Right ventricle myocardium inferior (tissue), 1 donor: ENCODE results near the gene ZC3H15. TPM values are rescaled to one million over a fixed set of nuclear protein-coding genes. Genes with fewer than 3 reads are reported as not detected.
"Not testable (repeated sequence)": the region's sequence is repeated elsewhere in the genome, so short reads cannot be mapped to it uniquely, and the experiment has no call there.

ENCODE experiments used
- ATAC-seq: fragments of 200-7000 bp; cut with Tn5 transposase; one replicate; pipeline ENCODE4 v1.9.1; 2020; ENCODE audit warnings: mild to moderate bottlenecking, moderate library complexity
- DNase-seq: peaks from one replicate; pipeline ENCODE4 v3.0.0; 2021; ENCODE audit errors: missing footprints
- intact Hi-C: fragments of 100-400 bp; cut with DNase I; formaldehyde crosslinking; loops from one replicate; pipeline ENCODE4 v1.11.0; 2022
- long read RNA-seq: library from polyadenylated mRNA; unstranded; transcript quantifications from one replicate; pipeline ENCODE4 v2.0.0, GENCODE V29; 2021
- total RNA-seq: library from RNA; stranded (reverse); fragmentation: NEBNext Ultra II Directional; extraction: Animal tissue kit (Norgen Biotek cat#: 25700); gene quantifications from one replicate; pipeline ENCODE4 v1.2.1, GENCODE V29; 2021
- donor health status: DM: no; HTN: yes; CAD: no; lungs with severe emphysema.

Gene ZC3H15
- 27.2 TPM for total RNA-seq
- long read RNA-seq, transcript ZC3H15-201 (10 exons, 2,138 nt), result major isoform, 24 of 35 reads
- long read RNA-seq, partial matches to known transcripts, result 11 of 35 reads
- long read RNA-seq, other reads (novel, unspliced or antisense), result 0 of 35 reads

GRCh38 chr2:186485871-186486650 is at the start of gene ZC3H15:
ZC3H15 (plus strand) TSS chr2:186486260; CDS start chr2:186486383, 123 bp downstream.
- intact Hi-C loops, result loop anchor here (5.0 kb wide), 1 partner anchor 101 kb away; no protein-coding TSS in a partner anchor
- DNase-seq, result peak; percentile 99
- ATAC-seq, result peak; percentile 100

- DNase-seq (no peak), ATAC-seq (no peak)
- intact Hi-C loops, result no loop called here
Measured at GRCh38 chr2:186437719-186438118, 48.3 kb upstream of the ZC3H15 start.

- ATAC-seq, intact Hi-C loops, DNase-seq: not testable (repeated sequence)
Measured at GRCh38 chr2:186439673-186440095, 46.4 kb upstream of the ZC3H15 start.

GRCh38 chr2:186440506-186440905 is 45.6 kb upstream of the ZC3H15 start:
- ATAC-seq (no peak), DNase-seq (no peak)
- intact Hi-C loops, result no loop called here

- ATAC-seq, result no peak
- intact Hi-C loops, result no loop called here
- no peak for DNase-seq
Measured at GRCh38 chr2:186442885-186443284, 43.2 kb upstream of the ZC3H15 start.

- ATAC-seq (no peak), DNase-seq (no peak)
- intact Hi-C loops, result no loop called here
Measured at GRCh38 chr2:186443851-186444250, 42.2 kb upstream of the ZC3H15 start.

GRCh38 chr2:186445506-186445905 is 40.6 kb upstream of the ZC3H15 start:
- ATAC-seq (no peak), DNase-seq (no peak)

GRCh38 chr2:186455613-186456012 is 30.4 kb upstream of the ZC3H15 start:
- ATAC-seq, result no peak
- intact Hi-C loops, result no loop called here

More at GRCh38 chr2:186445506-186445905, 40.6 kb upstream of the ZC3H15 start:
- intact Hi-C loops, result no loop called here

GRCh38 chr2:186456941-186457340 is 29.1 kb upstream of the ZC3H15 start:
- ATAC-seq, result no peak
- no peak for DNase-seq

More at GRCh38 chr2:186455613-186456012, 30.4 kb upstream of the ZC3H15 start:
- no peak for DNase-seq

GRCh38 chr2:186457908-186458307 is 28.2 kb upstream of the ZC3H15 start:
- intact Hi-C loops, result no loop called here
- ATAC-seq, result no peak
- no peak for DNase-seq

More at GRCh38 chr2:186456941-186457340, 29.1 kb upstream of the ZC3H15 start:
- intact Hi-C loops, result no loop called here

GRCh38 chr2:186459009-186459408 is 27.1 kb upstream of the ZC3H15 start:
- DNase-seq (no peak), ATAC-seq (no peak)
- intact Hi-C loops, result no loop called here

- intact Hi-C loops, result no loop called here
- DNase-seq (no peak), ATAC-seq (no peak)
Measured at GRCh38 chr2:186460465-186460864, 25.6 kb upstream of the ZC3H15 start.

GRCh38 chr2:186466743-186467142 is 19.3 kb upstream of the ZC3H15 start:
- DNase-seq, result no peak
- no peak for ATAC-seq
- intact Hi-C loops, result no loop called here

GRCh38 chr2:186467421-186467820 is 18.6 kb upstream of the ZC3H15 start:
- no peak for DNase-seq
- intact Hi-C loops, result no loop called here
- no peak for ATAC-seq

- ATAC-seq, DNase-seq, intact Hi-C loops: not testable (repeated sequence)
Measured at GRCh38 chr2:186472722-186473493, 13.2 kb upstream of the ZC3H15 start.

- DNase-seq, intact Hi-C loops, ATAC-seq: not testable (repeated sequence)
Measured at GRCh38 chr2:186474239-186474638, 11.8 kb upstream of the ZC3H15 start.

- no peak for DNase-seq
- ATAC-seq, result no peak
- intact Hi-C loops, result no loop called here
Measured at GRCh38 chr2:186477790-186478189, 8.3 kb upstream of the ZC3H15 start.

GRCh38 chr2:186480991-186481390 is 5.1 kb upstream of the ZC3H15 start:
- ATAC-seq (no peak), DNase-seq (no peak)
- intact Hi-C loops, result no loop called here

- no peak for ATAC-seq
- intact Hi-C loops, result no loop called here
- DNase-seq, result no peak
Measured at GRCh38 chr2:186484062-186484735, 1.9 kb upstream of the ZC3H15 start.
